Tibial artery (tissue), 4 donors: ENCODE results near the gene OLFML1.

Experiments
- DNase-seq, 2 donors: peaks; one replicate each; pipeline ENCODE4 v3.0.0-alpha.2; 2019
- H3K27ac ChIP-seq, 2 donors: fragments of 200-600 bp; sonication (generic) in 1 of 2; 1 replicate in 1 of 2; 2 replicates in 1 of 2; pipeline ENCODE4 v1.5.1; 2018 to 2019; ENCODE audit warnings: mild to moderate bottlenecking in 1 of 2
- H3K27me3 ChIP-seq, 2 donors: fragments of 200-600 bp; sonication (generic) in 1 of 2; one replicate each; pipeline versions ENCODE4 v1.5.1 to v1.6.0; 2016 to 2019
- H3K36me3 ChIP-seq, 3 donors: fragments of 200-600 bp; sonication (generic) in 2 of 3; one replicate each; pipeline ENCODE4 v1.5.1; 2016 to 2019; ENCODE audit warnings: mild to moderate bottlenecking in 2 of 3
- H3K4me1 ChIP-seq, 4 donors: fragments of 200-600 bp; sonication (generic) in 2 of 4; 1 replicate in 3 of 4; 2 replicates in 1 of 4; pipeline ENCODE4 v1.5.1; 2016 to 2019
- H3K4me3 ChIP-seq, 2 donors: fragments of 200-600 bp; sonication (generic) in 1 of 2; 1 replicate in 1 of 2; 2 replicates in 1 of 2; pipeline ENCODE4 v1.5.1; 2018 to 2019; ENCODE audit warnings: mild to moderate bottlenecking in 2 of 2
- H3K9me3 ChIP-seq, 3 donors: fragments of 200-600 bp; sonication (generic) in 1 of 3; one replicate each; pipeline ENCODE4 v1.5.1; 2016 to 2019
- CTCF ChIP-seq, 2 experiments: fragments of 200-600 bp in 1 of 2; fragments of 450-650 bp in 1 of 2; IDR thresholded peaks; one replicate each; pipeline ENCODE4 v1.5.1; 2017 to 2019; ENCODE audit warnings: antibody characterized with exemption in 2 of 2, mild to moderate bottlenecking in 1 of 2, moderate library complexity in 1 of 2
- intact Hi-C: fragments of 100-400 bp; cut with DNase I; formaldehyde crosslinking; loops from one replicate; pipeline ENCODE4 v1.15.0; 2023; ENCODE audit warnings: low total_unique reads

Gene OLFML1

GRCh38 chr11:7536100-7536499, 50.8 kb downstream of the OLFML1 start:
- Histone ChIP-seq H3K27ac (no peak overlapping the region), H3K4me3 (no peak overlapping the region), H3K9me3 (no peaks in the 10 kb centered on the region), H3K4me1 (peaks cover 0 to 13% (median 0%) of the 10 kb centered on the region in 4 donors), H3K36me3 (no peaks in the 10 kb centered on the region), H3K27me3 (no peaks in the 10 kb centered on the region)
- intact Hi-C loops, result no loop called here
- DNase-seq, result no peak
- no peak for TF ChIP-seq CTCF (IDR thresholded peaks at IDR 0.05)

- H3K27me3 ChIP-seq, result no peaks in the 10 kb centered on the region
- intact Hi-C loops, result no loop called here
- no peak for TF ChIP-seq CTCF (IDR thresholded peaks at IDR 0.05)
Observed at GRCh38 chr11:7537265-7537664, 52.0 kb downstream of the OLFML1 start.

GRCh38 chr11:7538031-7538430, 52.7 kb downstream of the OLFML1 start:
- no peaks in the 10 kb centered on the region for H3K36me3 ChIP-seq
- H3K4me1 ChIP-seq, result peaks cover 0 to 13% (median 0%) of the 10 kb centered on the region in 4 donors
- no peak for TF ChIP-seq CTCF (IDR thresholded peaks at IDR 0.05)
- no peaks in the 10 kb centered on the region for H3K27me3 ChIP-seq
- H3K4me3 ChIP-seq, result no peak overlapping the region
- no peak overlapping the region for H3K27ac ChIP-seq
- intact Hi-C loops, result no loop called here
- no peaks in the 10 kb centered on the region for H3K9me3 ChIP-seq
- peak in 1 of 2 donors; percentile 70 for DNase-seq

More at GRCh38 chr11:7537265-7537664, 52.0 kb downstream of the OLFML1 start:
- DNase-seq, result no peak
- Histone ChIP-seq H3K9me3 (no peaks in the 10 kb centered on the region), H3K36me3 (no peaks in the 10 kb centered on the region), H3K27ac (no peak overlapping the region), H3K4me3 (no peak overlapping the region), H3K4me1 (peaks cover 0 to 13% (median 0%) of the 10 kb centered on the region in 4 donors)

- H3K4me3 ChIP-seq, result no peak overlapping the region
- H3K9me3 ChIP-seq, result no peaks in the 10 kb centered on the region
- H3K27ac ChIP-seq, result no peak overlapping the region
- peaks cover 0 to 13% (median 0%) of the 10 kb centered on the region in 4 donors for H3K4me1 ChIP-seq
- H3K27me3 ChIP-seq, result no peaks in the 10 kb centered on the region
- H3K36me3 ChIP-seq, result no peaks in the 10 kb centered on the region
- DNase-seq, result no peak
- intact Hi-C loops, result no loop called here
- no peak for TF ChIP-seq CTCF (IDR thresholded peaks at IDR 0.05)
Observed at GRCh38 chr11:7538466-7539454, 53.5 kb downstream of the OLFML1 start.

- no peaks in the 10 kb centered on the region for H3K9me3 ChIP-seq
- no peaks in the 10 kb centered on the region for H3K27me3 ChIP-seq
- H3K27ac ChIP-seq, result no peak overlapping the region
- H3K36me3 ChIP-seq, result no peaks in the 10 kb centered on the region
- no peak for DNase-seq
- intact Hi-C loops, result no loop called here
- peaks cover 0 to 13% (median 0%) of the 10 kb centered on the region in 4 donors for H3K4me1 ChIP-seq
- TF ChIP-seq CTCF (IDR thresholded peaks at IDR 0.05), result no peak
- H3K4me3 ChIP-seq, result no peak overlapping the region
Observed at GRCh38 chr11:7540830-7541555, 55.7 kb downstream of the OLFML1 start.
